Panc1 (cell line): ENCODE results near the gene TMEM248. TPM values are rescaled to one million over a fixed set of nuclear protein-coding genes. Genes with fewer than 3 reads are reported as not detected.

ENCODE experiments used
- ATAC-seq: fragments of 200-7000 bp; cut with Tn5 transposase; 2 replicates; pipeline ENCODE4 v1.9.1; 2020; ENCODE audit warnings: mild to moderate bottlenecking, moderate library complexity
- BruUV-seq: library from RNA; stranded (reverse); fragments of 400-500 nt; replicated peaks from 2 replicates; lab custom pipeline; 2021; lab: Mats Ljungman, UMichigan
- CTCF ChIA-PET: fragments of 300-600 bp; sonication (Branson Sonifier 250); formaldehyde crosslinking; loops from one replicate; lab custom pipeline; 2022; ENCODE audit warnings: antibody characterized with exemption; lab: Charles Lee
- POLR2A ChIA-PET: fragments of 300-600 bp; sonication (Branson Sonifier 250); formaldehyde crosslinking; loops from one replicate; lab custom pipeline; 2022; ENCODE audit warnings: antibody characterized with exemption; lab: Charles Lee
- DNase-seq: peaks from one replicate; pipeline ENCODE4 v3.0.0-alpha.2; 2010; ENCODE audit warnings: low read depth, low spot score
- H3K27ac ChIP-seq: 2 replicates; pipeline ENCODE4 v1.5.1; 2011; ENCODE audit warnings: mild to moderate bottlenecking, low read length, inconsistent platforms
- H3K27me3 ChIP-seq: fragments of 200-500 bp; sonication (Bioruptor generic); 2 replicates; pipeline ENCODE4 v1.6.0; 2014; ENCODE audit warnings: low read length, inconsistent platforms; ENCODE audit not compliant: control insufficient read depth, insufficient read depth
- H3K36me3 ChIP-seq: fragments of 200-500 bp; sonication (Bioruptor generic); 2 replicates; pipeline ENCODE4 v1.5.1; 2014; ENCODE audit warnings: inconsistent platforms, mild to moderate bottlenecking, low read length, moderate library complexity; ENCODE audit not compliant: control insufficient read depth, insufficient read depth
- H3K4me1 ChIP-seq: 2 replicates; pipeline ENCODE4 v1.5.1; 2011; ENCODE audit warnings: inconsistent platforms, mild to moderate bottlenecking, low read length, moderate library complexity; ENCODE audit not compliant: control insufficient read depth, insufficient read depth
- H3K4me3 ChIP-seq, 2 experiments: 2 replicates each; pipeline ENCODE4 v1.5.1; 2011 to 2012; ENCODE audit warnings: low read depth in 2 of 2, low read length in 2 of 2, mild to moderate bottlenecking in 2 of 2, inconsistent platforms in 1 of 2, moderate library complexity in 1 of 2
- H3K9me3 ChIP-seq: fragments of 200-500 bp; sonication (Bioruptor generic); 2 replicates; pipeline ENCODE4 v1.5.1; 2014; ENCODE audit warnings: low read depth, mild to moderate bottlenecking, inconsistent platforms, low read length, moderate library complexity; ENCODE audit not compliant: control insufficient read depth, insufficient read depth
- POLR2AphosphoS5 ChIP-seq: IDR thresholded peaks from 2 replicates; pipeline ENCODE4 v1.6.1; 2012; ENCODE audit warnings: mild to moderate bottlenecking, low read depth, low read length, moderate library complexity
- SIN3A ChIP-seq: IDR thresholded peaks from 2 replicates; pipeline ENCODE4 v1.6.1; 2012; ENCODE audit warnings: low read depth, mild to moderate bottlenecking, low read length, moderate library complexity, borderline replicate concordance; ENCODE audit not compliant: insufficient read depth
- TCF7L2 ChIP-seq: IDR thresholded peaks from 2 replicates; pipeline ENCODE4 v1.6.1; 2011; ENCODE audit warnings: mild to moderate bottlenecking, low read depth, low read length, inconsistent platforms
- in situ Hi-C: cut with HindIII; loops from 2 replicates; pipeline ENCODE4 v1.10.0; 2016; ENCODE audit warnings: low sequenced_read_pairs, low pct_unique_long_range_greater_than_20kb
- intact Hi-C: fragments of 100-400 bp; cut with micrococcal nuclease; formaldehyde crosslinking; loops from one replicate; pipeline ENCODE4 v1.10.0; 2022; ENCODE audit not compliant: unreplicated experiment
- total RNA-seq: library from RNA; stranded (reverse); gene quantifications from one replicate; pipeline ENCODE4 v1.2.1, GENCODE V29; 2021; ENCODE audit not compliant: unreplicated experiment
- TF ChIP-seq, protein P1 (sequence below): fragments of 450-650 bp; IDR thresholded peaks from 2 replicates; pipeline ENCODE4 v1.5.1; 2017; ENCODE audit warnings: mild to moderate bottlenecking
- TF ChIP-seq, protein P2 (sequence below), 2 experiments: IDR thresholded peaks; 2 replicates each; pipeline ENCODE4 v1.6.1; 2011 to 2012; ENCODE audit warnings: low read depth in 2 of 2, control low read depth in 1 of 2, low read length in 1 of 2, mild to moderate bottlenecking in 1 of 2, moderate library complexity in 1 of 2; ENCODE audit not compliant: insufficient read depth in 1 of 2

The TMEM248 gene
- total RNA-seq, 1 experiment from 2014 or later: 176 TPM

DNA sequence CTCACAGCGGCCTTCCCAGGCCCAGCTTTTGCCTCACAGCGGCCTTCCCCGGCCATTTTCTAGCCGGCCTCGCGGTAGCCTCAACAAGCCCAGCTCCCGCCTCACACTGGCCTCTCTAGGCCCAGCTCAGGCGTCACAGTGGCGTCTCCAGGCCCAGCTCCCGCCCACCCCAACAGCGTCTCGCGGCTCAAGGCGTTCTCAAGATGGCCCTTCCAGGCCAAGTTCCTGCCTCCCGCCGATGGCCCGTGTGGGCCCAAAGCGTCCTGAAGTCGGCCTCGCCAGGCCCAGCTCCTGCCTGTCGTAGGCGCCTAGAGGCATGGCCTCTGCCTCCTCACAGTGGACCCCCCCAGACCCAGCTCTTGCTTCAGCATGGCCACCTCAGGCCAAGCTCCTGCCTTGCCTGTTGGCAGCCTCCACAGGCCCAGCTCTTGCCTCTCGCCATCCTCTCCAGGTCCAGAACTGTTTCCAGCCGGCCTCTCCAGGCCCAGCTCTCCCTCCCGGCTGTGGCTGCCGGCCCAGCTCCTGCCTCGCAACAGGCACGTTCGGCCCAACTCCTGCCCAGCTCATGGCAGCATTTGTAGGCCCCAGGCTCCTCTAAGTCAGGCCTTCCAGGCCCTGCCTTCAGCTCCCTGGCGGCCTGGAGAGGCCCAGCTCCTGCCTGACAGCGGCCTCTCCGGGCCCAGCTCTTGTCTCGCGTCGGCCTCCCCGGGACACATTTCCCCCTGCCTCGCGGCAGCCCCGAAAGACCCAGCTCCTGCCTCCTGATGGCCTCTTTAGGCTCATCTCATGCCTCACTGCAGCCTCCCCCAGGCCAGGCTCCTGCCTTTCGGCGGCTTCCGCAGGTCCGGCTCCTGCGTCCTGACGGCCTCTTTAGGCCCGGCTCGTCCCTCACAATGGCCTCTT, 18.8 kb upstream of the TMEM248 start:
- ChIA-PET POLR2A (interaction anchor here (0.6 to 0.7 kb wide), 2 partner anchors 75 to 178 kb away, joined by 3 read pairs; no protein-coding TSS in a partner anchor), CTCF (no interaction called here)

DNA sequence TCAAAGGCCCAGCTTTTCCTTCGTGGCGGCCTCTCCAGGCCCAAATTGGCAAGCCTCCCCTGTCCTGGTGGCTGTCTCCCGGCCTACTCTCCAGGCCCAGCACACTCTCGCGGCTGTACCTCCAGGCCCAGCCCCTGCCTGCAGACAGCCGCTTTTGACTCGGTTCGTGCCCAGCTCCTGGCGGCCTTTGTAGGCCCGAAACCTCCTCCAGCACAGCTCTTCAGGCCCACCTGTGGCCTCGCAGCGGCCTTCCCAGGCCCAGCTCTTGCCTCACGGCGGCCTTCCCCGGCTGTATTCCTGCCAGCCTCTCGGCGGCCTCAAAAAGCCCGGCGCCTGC, 18.2 kb upstream of the TMEM248 start:
- CTCF ChIA-PET: no interaction called here
- no TSS peak for BruUV-seq
- Histone ChIP-seq H3K27ac (no peak overlapping the region), H3K36me3 (no peaks in the 10 kb centered on the region), H3K4me1 (no peaks in the 10 kb centered on the region), H3K27me3 (no peaks in the 10 kb centered on the region), H3K9me3 (no peaks in the 10 kb centered on the region), H3K4me3 (no peak overlapping the region)
- in situ Hi-C loops: no loop called here
- no peak for TF ChIP-seq POLR2AphosphoS5
- TF ChIP-seq, protein P1, sequence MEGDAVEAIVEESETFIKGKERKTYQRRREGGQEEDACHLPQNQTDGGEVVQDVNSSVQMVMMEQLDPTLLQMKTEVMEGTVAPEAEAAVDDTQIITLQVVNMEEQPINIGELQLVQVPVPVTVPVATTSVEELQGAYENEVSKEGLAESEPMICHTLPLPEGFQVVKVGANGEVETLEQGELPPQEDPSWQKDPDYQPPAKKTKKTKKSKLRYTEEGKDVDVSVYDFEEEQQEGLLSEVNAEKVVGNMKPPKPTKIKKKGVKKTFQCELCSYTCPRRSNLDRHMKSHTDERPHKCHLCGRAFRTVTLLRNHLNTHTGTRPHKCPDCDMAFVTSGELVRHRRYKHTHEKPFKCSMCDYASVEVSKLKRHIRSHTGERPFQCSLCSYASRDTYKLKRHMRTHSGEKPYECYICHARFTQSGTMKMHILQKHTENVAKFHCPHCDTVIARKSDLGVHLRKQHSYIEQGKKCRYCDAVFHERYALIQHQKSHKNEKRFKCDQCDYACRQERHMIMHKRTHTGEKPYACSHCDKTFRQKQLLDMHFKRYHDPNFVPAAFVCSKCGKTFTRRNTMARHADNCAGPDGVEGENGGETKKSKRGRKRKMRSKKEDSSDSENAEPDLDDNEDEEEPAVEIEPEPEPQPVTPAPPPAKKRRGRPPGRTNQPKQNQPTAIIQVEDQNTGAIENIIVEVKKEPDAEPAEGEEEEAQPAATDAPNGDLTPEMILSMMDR: no peak
- no peak for TF ChIP-seq SIN3A
- TF ChIP-seq TCF7L2: no peak
- TF ChIP-seq, protein P2, sequence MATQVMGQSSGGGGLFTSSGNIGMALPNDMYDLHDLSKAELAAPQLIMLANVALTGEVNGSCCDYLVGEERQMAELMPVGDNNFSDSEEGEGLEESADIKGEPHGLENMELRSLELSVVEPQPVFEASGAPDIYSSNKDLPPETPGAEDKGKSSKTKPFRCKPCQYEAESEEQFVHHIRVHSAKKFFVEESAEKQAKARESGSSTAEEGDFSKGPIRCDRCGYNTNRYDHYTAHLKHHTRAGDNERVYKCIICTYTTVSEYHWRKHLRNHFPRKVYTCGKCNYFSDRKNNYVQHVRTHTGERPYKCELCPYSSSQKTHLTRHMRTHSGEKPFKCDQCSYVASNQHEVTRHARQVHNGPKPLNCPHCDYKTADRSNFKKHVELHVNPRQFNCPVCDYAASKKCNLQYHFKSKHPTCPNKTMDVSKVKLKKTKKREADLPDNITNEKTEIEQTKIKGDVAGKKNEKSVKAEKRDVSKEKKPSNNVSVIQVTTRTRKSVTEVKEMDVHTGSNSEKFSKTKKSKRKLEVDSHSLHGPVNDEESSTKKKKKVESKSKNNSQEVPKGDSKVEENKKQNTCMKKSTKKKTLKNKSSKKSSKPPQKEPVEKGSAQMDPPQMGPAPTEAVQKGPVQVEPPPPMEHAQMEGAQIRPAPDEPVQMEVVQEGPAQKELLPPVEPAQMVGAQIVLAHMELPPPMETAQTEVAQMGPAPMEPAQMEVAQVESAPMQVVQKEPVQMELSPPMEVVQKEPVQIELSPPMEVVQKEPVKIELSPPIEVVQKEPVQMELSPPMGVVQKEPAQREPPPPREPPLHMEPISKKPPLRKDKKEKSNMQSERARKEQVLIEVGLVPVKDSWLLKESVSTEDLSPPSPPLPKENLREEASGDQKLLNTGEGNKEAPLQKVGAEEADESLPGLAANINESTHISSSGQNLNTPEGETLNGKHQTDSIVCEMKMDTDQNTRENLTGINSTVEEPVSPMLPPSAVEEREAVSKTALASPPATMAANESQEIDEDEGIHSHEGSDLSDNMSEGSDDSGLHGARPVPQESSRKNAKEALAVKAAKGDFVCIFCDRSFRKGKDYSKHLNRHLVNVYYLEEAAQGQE (IDR thresholded peaks at IDR 0.05; ENCODE audit: insufficient read depth in 1 of 2, low read depth in 2 of 2, low read length in 1 of 2): no peak
- ATAC-seq (no peak), DNase-seq (no peak)
- POLR2A ChIA-PET: interaction anchor here (0.6 kb wide), 1 partner anchor 179 kb away, joined by 3 read pairs; no protein-coding TSS in a partner anchor
- intact Hi-C loops: no loop called here

More for the DNA sequence above, 18.8 kb upstream of the TMEM248 start:
- in situ Hi-C loops: no loop called here
- intact Hi-C loops: no loop called here
- no peaks in the 10 kb centered on the region for H3K9me3 ChIP-seq
- BruUV-seq: no TSS peak
- no peak for DNase-seq
- no peak overlapping the region for H3K4me3 ChIP-seq
- no peaks in the 10 kb centered on the region for H3K36me3 ChIP-seq
- TF ChIP-seq, protein P2 (IDR thresholded peaks at IDR 0.05; ENCODE audit: insufficient read depth in 1 of 2, low read depth in 2 of 2, low read length in 1 of 2): no peak
- no peak for TF ChIP-seq TCF7L2
- no peak for TF ChIP-seq POLR2AphosphoS5
- TF ChIP-seq, protein P1: no peak
- TF ChIP-seq SIN3A: no peak
- H3K4me1 ChIP-seq: no peaks in the 10 kb centered on the region
- no peaks in the 10 kb centered on the region for H3K27me3 ChIP-seq
- H3K27ac ChIP-seq: no peak overlapping the region
- ATAC-seq: no peak; the same call in 1 of the 2 replicates
